ENCODE results near the gene CCDC51.

Gene CCDC51

GRCh38 chr3:48418140-48418539 is 21.8 kb downstream of the CCDC51 start:
- no peak for DNase-seq

- DNase-seq, result no peak
Measured at GRCh38 chr3:48417529-48418108, 22.3 kb downstream of the CCDC51 start.

GRCh38 chr3:48416546-48416945 is 23.4 kb downstream of the CCDC51 start:
- no peak for DNase-seq

- DNase-seq, result no peak
Measured at GRCh38 chr3:48416091-48416505, 23.8 kb downstream of the CCDC51 start.

- DNase-seq, result no peak
Measured at GRCh38 chr3:48415251-48415953, 24.5 kb downstream of the CCDC51 start.

- no peak for DNase-seq
Measured at GRCh38 chr3:48414376-48415250, 25.3 kb downstream of the CCDC51 start.

GRCh38 chr3:48413611-48414010 is 26.3 kb downstream of the CCDC51 start:
- no peak for DNase-seq

- no peak for DNase-seq
Measured at GRCh38 chr3:48413086-48413485, 26.8 kb downstream of the CCDC51 start.

- DNase-seq, result no peak
Measured at GRCh38 chr3:48412375-48413001, 27.4 kb downstream of the CCDC51 start.

- DNase-seq, result no peak
Measured at GRCh38 chr3:48411606-48412374, 28.1 kb downstream of the CCDC51 start.

- no peak for DNase-seq
Measured at GRCh38 chr3:48411041-48411588, 28.8 kb downstream of the CCDC51 start.

GRCh38 chr3:48410205-48411040 is 29.5 kb downstream of the CCDC51 start:
- DNase-seq, result no peak

GRCh38 chr3:48409291-48410201 is 30.4 kb downstream of the CCDC51 start:
- DNase-seq, result no peak

GRCh38 chr3:48408823-48409281 is 31.1 kb downstream of the CCDC51 start:
- DNase-seq, result no peak

GRCh38 chr3:48407542-48408099 is 32.3 kb downstream of the CCDC51 start:
- no peak for DNase-seq

- DNase-seq, result no peak
Measured at GRCh38 chr3:48406443-48407431, 33.2 kb downstream of the CCDC51 start.

- no peak for DNase-seq
Measured at GRCh38 chr3:48405971-48406370, 33.9 kb downstream of the CCDC51 start.

- DNase-seq, result no peak
Measured at GRCh38 chr3:48405343-48405881, 34.5 kb downstream of the CCDC51 start.

All from CD4-positive, alpha-beta T cell treated with Interferon alpha-2 for 1 hour (primary cell).